EH (cell line): ENCODE data around the gene VPS13D.
A peak's percentile ranks its signal among the peaks of the same experiment; 100 is the strongest.

ENCODE experiments used
- DNase-seq: peaks from one replicate; pipeline ENCODE4 v3.0.0-alpha.2; 2015; ENCODE audit warnings: low read depth

The VPS13D gene

GRCh38 chr1:12472156-12472797, 242.4 kb downstream of the VPS13D start:
- no peak for DNase-seq

- DNase-seq: no peak
Measured at GRCh38 chr1:12472798-12473551, 243.1 kb downstream of the VPS13D start.

GRCh38 chr1:12473596-12474362, 243.9 kb downstream of the VPS13D start:
- DNase-seq: peak; percentile 44

- DNase-seq: no peak
Measured at GRCh38 chr1:12475101-12475500, 245.3 kb downstream of the VPS13D start.

GRCh38 chr1:12475530-12475934, 245.7 kb downstream of the VPS13D start:
- DNase-seq: no peak

GRCh38 chr1:12475947-12476346, 246.1 kb downstream of the VPS13D start:
- peak; percentile 50 for DNase-seq

GRCh38 chr1:12477314-12477713, 247.5 kb downstream of the VPS13D start:
- no peak for DNase-seq

DNA sequence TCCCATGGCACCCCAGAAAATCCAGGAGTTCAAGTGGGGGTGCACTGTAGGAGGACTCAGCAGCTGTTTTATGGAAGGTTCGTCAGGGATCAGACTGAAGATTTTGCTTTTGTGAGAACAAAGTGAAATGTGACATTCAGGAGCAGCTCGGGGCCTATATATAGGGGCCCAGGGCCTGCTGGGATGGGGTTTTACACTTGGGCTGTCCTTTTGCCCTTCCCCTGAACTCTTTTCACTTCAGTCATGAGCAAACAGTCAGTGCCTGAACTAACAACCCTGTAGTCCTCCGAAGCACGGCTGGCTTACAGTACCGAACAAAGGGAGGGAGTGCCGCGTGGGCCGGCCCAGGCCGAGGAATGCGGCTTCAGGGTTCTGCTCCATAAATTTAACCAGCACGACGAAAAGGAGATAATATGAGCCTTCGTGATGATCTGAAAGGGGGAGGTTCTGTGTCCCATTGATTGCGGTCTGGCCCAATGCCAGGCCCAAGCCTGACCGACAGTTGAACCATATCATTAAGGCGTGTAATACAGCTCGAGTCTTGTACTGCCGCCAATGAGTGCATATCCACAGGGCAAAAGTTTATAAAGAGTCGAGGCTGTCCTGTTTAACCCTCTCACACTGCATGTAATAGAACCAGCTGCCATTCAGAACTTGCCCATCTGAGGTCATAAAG, 248.2 kb downstream of the VPS13D start:
- peak; percentile 100 for DNase-seq

DNA sequence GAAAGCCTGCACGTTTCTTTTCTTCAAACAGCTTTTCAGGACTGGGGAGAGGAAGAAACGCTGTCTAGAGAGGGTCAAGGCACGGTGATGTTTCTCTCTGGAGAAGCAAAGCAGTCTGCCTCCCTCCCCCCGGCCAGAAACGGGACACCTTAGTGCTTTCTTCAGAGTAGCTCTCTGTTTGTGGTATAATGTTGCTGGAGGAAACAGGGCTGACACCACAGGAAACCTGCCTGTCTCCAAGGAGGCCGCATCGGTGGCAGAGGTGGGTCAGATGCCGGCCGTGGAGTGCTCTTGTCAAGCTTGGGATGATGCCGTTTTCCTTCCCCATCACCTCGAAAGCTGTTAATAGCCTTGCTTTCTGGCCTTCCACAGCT, 248.8 kb downstream of the VPS13D start:
- DNase-seq: no peak

- no peak for DNase-seq
Measured at GRCh38 chr1:12479311-12479710, 249.5 kb downstream of the VPS13D start.

DNA sequence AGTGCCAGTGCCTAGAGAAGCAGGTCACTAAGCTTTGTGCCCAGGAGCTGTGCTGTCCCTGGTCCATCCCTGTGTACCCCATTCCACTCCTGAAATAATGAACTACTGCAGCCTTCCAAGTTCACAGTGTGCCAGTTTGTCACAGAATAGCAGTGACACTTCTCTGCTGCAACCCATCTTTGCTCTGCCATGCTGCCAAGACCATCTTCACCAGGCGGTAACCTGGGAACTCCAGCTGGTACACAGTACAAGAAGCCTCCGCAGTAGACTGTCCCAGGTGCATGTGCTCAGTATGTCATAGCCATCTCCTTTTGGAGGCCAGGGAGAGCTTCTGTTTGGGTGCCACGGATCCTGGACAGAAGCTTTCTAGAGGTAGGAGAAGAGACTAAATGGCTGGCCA, 250.2 kb downstream of the VPS13D start:
- no peak for DNase-seq

- DNase-seq: peak; percentile 95
Measured at GRCh38 chr1:12480748-12481362, 251.0 kb downstream of the VPS13D start.

DNA sequence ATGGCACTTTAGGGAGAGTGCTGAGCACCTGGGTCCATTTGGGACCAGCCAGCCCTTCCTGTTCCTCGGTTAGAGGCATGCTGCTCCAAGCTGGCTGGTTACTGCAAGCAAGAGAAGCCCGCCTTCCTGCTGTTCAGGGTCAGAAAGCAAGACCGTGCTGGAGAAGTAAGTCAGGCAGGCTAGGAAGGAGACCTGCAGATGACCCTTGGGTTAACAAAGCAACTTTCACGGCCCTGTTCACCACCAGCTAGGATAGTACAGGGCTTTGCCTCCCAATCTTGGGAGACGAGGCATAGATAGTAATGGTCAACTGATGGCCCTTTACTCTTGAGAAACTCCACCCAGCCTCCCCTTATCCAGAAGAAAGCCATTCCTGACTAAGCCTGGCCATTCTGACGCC, 252.1 kb downstream of the VPS13D start:
- DNase-seq: no peak

DNA sequence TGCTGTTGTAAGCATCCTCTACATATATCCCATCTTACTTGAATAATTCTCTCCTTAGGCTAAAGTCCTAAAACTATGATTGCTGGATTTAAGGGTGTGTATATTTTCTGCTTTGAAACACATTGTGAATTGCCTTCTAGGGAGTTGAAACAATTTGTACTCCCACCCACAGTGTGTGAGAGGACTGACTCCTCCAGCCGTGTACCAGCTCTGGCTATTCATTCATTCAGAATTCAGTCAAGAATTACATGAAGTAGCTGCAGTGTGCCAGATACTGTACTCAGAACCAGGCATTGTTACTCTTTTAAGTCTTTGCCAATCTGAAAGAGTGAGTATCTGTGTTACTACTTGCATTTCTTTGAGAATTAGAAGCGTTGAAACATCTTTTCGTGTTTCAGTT, 253.2 kb downstream of the VPS13D start:
- no peak for DNase-seq

- DNase-seq: peak; percentile 66
Measured at GRCh38 chr1:12485231-12486058, 255.6 kb downstream of the VPS13D start.

DNA sequence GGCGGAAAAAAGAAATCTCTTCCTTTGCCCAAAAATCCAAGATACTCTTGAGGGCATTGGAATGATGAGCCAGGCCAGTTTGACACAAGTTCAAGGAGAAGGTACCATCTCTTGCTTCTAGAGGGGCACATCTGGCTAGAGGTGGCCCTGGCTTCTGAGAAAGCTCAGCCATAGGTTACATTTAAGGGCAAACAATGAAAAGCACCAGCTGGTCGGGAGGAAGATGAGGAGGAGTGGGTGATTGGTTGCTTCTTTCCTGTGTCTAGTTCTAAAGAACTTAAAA, 256.2 kb downstream of the VPS13D start:
- no peak for DNase-seq

DNA sequence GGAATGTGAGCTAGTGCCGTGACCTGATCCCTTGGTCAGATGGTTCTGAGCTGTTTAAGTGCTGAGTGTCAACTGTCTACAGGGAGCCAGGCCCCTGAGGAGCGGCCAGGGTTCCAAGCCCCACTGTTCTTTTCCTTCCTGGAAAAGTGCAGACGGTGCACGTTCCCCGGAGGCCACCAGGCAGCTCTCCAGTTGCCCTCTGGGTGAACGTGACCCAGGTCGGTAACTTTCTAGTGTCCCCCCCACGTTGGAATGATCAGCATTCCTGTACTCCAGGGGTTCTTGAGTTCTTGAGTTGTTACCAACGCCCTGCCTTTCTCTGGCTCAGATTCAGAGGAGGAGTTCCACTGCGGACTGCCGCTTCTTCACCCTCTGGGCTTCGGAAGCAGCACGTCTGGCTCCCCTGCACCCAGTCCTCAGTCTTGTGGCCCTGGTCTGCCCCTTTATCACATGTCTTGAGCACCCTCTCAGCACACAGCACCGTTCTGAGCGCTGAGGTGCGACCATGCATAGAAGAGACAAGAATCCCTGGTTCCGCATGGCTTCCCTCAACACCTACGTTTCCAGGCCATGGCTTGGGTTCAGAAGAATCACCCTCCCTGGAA, 256.7 kb downstream of the VPS13D start:
- peak; percentile 84 for DNase-seq

DNA sequence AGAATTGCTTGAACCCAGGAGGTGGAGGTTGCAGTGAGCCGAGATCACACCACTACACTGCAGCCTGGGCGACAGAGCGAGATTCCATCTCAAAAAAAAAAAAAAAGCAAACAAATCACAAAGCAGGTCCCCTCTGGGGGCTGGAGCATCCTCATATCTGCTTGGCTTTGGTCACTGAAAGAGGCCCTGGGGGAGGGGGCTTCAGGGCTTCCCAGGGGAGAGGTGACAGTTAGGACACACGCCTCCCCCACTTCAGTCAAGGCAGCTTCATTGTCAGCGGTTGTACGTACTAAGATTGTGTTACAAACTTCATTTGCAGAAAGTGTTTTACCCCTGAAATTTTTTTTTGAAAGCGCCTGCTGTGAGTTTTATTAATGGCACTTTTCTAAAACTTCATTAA, 257.7 kb downstream of the VPS13D start:
- no peak for DNase-seq

GRCh38 chr1:12488666-12489354, 259.0 kb downstream of the VPS13D start:
- no peak for DNase-seq

DNA sequence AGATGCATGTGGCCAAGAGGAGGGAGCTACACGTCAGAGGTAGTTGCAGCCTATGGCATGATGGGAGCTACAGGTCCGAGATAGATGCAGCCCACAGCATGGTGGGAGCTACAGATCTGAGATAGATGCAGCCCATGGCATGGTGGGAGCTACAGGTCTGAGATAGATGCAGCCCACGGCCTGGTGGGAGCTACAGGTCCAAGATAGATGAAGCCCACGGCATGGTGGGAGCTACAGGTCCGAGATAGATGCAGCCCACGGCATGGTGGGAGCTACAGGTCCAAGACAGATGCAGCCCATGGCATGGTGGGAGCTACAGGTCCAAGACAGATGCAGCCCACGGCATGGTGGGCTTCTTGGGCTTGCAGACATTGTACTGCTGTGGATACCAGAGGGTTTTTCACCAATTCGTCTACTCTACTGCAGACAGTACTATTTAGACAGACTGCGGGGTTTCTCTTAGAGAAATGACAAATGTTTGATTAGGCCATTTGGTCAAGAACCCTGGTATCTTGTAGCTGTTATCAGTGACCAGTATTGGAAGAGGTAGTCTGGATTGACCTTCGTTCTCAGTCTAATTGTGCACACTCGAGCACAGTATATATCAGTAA, 260.8 kb downstream of the VPS13D start:
- no peak for DNase-seq
